Hematopoietic multipotent progenitor cell (in vitro differentiated cells): ENCODE measurements around the gene ACTBL2. TPM values are rescaled to one million over a fixed set of nuclear protein-coding genes. Genes with fewer than 3 reads are reported as not detected.
"Not testable (repeated sequence)": the region's sequence is repeated elsewhere in the genome, so short reads cannot be mapped to it uniquely, and the experiment has no call there.

Experiments used
- DNase-seq, 3 donors: peaks; one replicate each; pipeline ENCODE4 v3.0.0-alpha.2; 2011 to 2015; ENCODE audit warnings: low read depth in 2 of 3, low spot score in 2 of 3
- total RNA-seq: library from RNA; depleted of rRNA; stranded (reverse); fragments of >200 nt; gene quantifications from one replicate; pipeline ENCODE4 v1.2.3, GENCODE V29; 2012

ACTBL2 gene
- total RNA-seq, 1 donor, result not detected

- peak in 2 of 3 donors; percentile 75 to 80 for DNase-seq
These were observed 11.8 kb upstream of the ACTBL2 start for GRCh38 chr5:57494104-57495098.

DNA sequence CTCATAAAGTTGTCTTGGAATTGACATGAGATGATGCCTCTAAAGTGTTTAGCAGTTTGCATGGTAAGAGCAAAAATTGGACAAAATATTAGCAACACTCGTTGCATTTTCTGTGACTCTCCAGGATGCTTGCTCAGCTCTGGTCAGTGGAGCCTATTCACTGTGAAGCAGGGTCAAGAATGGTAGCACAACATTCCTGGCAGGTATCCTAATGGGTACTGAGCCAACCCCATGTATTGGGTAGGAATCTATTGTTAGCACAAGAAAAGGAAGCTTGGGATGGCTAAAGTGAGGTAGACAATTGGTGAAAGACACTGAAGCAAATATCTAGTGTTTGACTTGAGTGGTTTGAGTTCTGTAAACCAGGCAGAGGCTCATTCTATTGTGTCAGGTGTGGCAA is 10.4 kb upstream of the ACTBL2 start:
- DNase-seq, result no peak

DNA sequence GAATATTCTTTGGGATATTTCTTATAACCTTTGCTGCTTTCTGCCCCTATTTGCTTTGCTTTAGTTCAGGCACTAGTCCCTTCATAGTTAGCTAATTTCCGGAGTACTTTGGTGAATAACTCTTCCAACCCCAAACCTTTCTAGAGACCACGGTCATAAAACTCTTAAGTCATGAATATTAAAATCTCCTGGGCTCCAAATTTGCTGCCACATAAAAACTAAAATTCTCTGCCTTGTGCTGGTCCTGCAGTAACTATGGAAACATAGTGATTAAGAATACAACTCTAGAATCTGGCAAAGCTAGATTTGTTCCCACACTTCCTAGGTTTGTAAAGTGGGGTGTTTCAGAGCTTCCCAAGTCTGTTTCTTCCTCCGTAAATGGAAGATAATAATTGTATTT is 10.0 kb upstream of the ACTBL2 start:
- DNase-seq, result no peak

DNA sequence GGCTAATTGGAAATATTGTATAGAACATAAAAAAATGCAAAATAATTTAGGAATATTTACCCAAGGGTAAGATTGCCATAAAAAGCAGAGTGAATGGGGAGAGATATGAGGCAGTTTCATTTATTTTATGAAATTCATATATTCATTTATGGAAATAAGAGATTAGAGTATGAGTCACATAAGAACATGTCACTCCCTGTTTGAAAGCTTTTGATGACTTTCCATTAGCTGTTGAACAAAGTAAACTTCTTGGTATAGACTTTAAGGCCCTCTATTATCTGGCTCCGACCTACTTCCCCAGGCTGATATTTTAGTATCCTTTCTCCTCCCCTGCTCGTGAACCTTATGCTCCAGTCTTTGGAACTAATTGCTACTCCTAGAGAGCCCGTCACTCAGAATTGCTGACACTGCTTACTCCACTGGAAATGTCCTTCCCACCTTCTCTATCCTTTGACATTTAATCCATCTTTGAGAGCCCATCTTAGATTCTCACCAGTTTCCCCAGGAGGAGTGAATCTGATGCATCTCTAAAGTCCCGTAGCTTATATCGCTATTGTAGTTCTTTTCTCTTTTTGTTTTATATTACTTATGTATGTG is 8.9 kb upstream of the ACTBL2 start:
- DNase-seq, result no peak

DNA sequence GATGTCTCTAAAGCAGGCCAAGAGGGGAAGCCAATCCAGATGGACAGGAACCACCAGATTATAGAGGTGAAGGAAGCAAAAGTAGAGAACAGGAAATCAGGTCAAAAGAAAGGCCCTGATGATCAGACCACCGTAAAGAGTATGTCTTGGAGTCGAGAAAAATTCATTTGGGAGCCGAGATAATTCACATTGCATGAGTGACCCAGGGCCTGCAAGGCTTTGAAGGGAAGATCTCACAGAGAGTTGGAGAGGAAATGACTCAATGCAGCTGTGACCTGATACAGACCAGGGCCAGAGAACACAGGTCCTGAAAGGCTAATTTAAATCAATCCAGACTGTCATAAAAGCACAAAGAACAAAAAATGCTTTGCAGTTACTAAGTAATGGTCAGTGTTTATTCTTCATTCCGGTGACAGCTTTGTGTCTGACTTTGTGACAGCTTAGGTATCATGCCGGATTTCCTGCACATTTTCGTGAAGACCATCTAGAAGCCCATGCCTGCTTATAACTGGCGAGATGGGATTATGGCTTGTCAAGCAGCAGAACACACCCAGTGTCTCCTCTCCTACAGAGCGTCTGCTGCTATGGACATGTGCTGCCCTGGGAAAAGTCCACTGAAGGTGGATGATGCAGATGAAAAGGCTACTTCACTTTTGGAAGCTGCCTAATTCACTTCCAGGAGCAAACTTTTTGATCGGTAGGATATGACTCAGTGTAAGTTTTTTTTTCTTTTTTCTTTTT is 5.8 kb upstream of the ACTBL2 start:
- DNase-seq, result peak in 2 of 3 donors; percentile 41 to 48

GRCh38 chr5:57486027-57486602 is 3.5 kb upstream of the ACTBL2 start:
- no peak for DNase-seq

DNA sequence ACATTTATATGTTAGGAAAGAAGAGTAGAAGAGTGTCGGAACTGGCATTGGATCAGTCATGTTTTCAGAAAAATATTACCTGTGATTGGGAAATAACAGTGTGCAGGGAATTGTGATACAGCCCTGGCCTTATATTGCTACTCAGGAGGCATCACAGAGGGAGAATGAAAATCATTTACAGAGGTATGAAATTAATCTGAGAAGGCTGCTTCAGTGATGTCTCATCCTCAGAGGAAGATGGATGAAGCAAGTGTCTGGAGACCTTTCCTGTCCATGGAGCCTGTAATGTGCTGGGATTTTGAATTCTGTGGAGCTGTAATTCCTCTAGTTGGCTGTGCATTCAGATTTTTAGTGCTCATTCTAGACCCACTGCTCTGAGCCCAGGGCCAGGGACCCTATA is 3.8 kb downstream of the ACTBL2 start:
- no peak for DNase-seq

- DNase-seq, result no peak
These were observed 6.0 kb downstream of the ACTBL2 start for GRCh38 chr5:57476601-57477056.

DNA sequence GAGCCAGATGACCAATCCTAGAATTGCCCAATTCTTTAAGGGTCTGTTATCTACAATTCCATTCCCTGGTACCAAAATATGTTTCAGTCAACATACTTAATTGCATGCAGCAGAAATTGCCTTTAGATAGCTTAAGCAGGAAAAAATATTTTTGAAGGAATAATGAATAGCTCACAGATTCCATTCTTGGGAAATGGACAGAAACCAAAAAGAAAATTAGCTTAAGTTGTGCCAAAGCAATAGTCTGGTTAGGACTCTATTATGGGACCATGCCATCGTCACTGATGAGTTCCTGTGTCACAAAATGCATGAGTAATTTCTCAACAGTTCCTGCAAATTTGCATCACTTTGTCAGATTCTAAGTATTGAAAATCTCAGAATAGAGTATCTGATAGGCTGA is 12.3 kb downstream of the ACTBL2 start:
- no peak for DNase-seq

DNA sequence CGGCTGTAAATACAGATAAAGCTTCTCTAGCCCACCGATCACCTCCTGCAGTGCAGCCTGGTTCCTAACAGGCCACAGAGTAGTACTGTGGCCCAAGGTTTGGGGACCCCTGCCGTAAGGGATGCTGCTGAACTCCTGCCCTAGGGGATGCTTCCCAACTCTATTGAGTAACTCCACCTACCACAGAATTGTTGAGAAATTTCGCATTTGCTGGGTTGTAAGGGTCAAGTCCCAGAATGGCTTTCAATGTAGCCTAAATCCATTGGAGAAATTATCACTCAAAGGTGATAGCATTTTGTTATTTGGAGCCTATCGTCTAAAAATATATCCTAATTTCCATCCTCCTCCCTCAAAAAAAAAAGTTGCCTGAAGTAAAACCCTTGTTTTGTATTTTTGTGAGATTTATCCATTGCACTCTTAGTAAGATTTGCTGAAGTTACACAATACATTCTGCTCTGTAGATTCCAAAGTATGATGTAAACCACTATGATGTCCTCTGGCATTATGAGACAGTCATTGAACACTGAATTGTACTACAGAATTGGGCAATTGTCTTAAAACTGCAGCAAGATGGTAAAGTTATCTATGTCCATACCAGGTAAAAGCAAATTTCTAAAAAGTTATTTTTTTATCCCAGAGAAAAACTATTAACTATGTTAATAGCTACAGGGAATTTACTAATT is 14.0 kb downstream of the ACTBL2 start:
- no peak for DNase-seq

GRCh38 chr5:57466544-57466943 is 16.1 kb downstream of the ACTBL2 start:
- DNase-seq, result no peak

DNA sequence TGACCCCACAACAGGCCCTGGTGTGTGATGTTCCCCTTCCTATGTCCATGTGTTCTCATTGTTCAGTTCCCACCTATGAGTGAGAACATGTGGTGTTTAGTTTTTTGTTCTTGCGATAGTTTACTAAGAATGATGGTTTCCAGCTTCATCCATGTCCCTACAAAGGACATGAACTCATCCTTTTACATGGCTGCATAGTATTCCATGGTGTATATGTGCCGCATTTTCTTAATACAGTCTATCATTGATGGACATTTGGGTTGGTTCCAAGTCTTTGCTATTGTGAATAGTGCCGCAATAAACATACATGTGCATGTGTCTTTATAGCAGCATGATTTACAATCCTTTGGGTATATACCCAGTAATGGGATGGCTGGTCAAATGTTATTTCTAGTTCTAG is 22.6 kb downstream of the ACTBL2 start:
- not testable (repeated sequence) for DNase-seq

DNA sequence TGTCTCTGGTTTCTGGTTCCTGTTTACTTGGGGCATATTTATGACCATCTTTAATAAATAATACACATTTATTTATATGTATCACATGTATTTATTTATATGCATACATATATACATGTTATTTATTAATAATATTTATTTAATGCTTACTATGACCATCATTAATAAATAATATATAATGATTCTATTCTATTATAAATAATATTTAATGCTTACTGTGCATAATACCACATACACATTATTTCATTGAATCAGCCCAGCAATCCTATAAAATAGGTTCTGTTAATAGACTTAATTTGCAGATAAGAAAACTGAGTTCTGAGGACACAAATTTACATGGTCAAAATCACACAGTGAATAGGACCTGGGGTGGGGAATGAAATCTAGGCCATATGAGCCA is 24.2 kb downstream of the ACTBL2 start:
- no peak for DNase-seq

DNA sequence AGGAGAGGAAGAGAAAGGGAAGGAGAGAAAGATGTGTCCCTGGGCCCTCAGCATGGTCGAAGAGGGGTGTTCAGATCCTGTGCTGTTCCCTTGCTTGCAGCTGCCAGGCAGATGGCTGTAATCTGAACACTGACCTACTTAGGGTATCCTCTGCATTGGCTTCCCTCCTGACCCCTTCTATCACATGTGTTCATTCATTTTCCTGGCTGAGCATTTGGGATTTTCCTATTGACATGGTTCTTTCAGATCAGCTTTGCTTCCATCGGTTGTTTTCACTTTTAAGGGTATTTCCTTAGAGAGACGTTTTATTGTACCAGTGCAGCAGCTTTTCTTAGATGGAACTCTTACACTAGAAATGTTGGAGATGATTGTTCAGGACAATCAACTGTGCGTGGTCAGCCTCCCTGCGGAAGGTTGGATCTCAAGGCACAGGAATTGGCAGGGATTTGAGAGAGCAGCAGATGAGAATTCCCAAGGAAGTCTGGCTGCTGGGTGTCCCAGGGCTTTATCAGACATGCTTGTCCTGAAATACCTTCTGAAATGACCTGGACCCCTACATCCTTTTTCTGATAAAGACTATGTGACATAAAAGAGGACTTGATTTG is 26.0 kb downstream of the ACTBL2 start:
- DNase-seq, result no peak

- DNase-seq, result no peak
These were observed 26.8 kb downstream of the ACTBL2 start for GRCh38 chr5:57455511-57456455.

DNA sequence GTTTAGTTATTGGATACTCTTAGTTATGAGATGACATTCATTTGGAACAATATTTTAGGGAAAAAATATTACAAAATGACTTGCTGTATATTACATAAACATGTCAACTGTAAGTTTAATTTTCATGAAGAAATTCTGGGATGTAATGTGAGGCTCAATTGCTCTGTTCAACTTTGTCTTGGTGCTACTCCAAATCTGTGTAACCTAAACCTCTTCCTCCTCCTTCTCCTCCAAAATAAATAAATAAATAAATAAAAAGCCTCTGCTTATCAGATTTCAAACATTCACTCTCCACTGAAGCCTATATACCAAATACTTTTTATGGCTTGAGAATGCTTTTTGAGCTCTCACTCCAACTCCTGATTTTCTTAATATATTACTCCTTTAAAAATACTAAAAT is 27.7 kb downstream of the ACTBL2 start:
- no peak for DNase-seq

DNA sequence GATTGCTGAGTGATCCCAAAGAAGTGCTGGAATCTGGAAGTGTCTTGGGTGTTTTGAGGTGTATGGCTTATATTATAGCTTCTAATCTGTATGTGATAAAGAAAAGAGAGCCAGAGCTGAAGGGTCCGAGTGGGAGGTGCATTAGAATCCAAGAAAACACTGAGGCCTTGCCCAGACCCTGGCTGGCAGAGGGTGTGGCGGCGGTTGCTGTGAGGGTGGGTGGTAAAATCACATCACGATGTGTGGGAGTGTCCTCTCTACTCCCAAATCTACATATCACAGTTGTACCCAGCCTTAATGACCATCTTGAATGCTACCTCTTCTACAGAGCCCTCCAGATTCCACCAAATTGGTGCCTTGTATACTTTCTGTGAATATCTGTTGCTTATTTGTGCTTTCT is 28.9 kb downstream of the ACTBL2 start:
- no peak for DNase-seq

GRCh38 chr5:57452885-57453284 is 29.7 kb downstream of the ACTBL2 start:
- no peak for DNase-seq
